Activated naive CD8-positive, alpha-beta T cell treated with anti-CD3 and anti-CD28 coated beads, Interleukin-2, amount 50 U/mL, for 16 hours (primary cell): ENCODE measurements around the gene YAF2.
"Not testable (repeated sequence)": the region's sequence is repeated elsewhere in the genome, so short reads cannot be mapped to it uniquely, and the experiment has no call there.

Experiments used
- DNase-seq: peaks from one replicate; pipeline ENCODE4 v3.0.0-alpha.2; 2020; ENCODE audit warnings: low read depth, low spot score

Gene YAF2

GRCh38 chr12:42255221-42255865 is 17.3 kb upstream of the YAF2 start:
- no peak for DNase-seq

- DNase-seq, result not testable (repeated sequence)
These were observed 14.6 kb upstream of the YAF2 start for GRCh38 chr12:42252645-42253044.

GRCh38 chr12:42249033-42249432 is 11.0 kb upstream of the YAF2 start:
- DNase-seq, result not testable (repeated sequence)

- no peak for DNase-seq
These were observed 2.2 kb upstream of the YAF2 start for GRCh38 chr12:42240131-42240750.

GRCh38 chr12:42237853-42238239 is 202 bp downstream of the YAF2 start:
- DNase-seq, result no peak

- DNase-seq, result peak; percentile 20
These were observed 796 bp downstream of the YAF2 start for GRCh38 chr12:42237052-42237852.

- DNase-seq, result no peak
These were observed 2.0 kb downstream of the YAF2 start for GRCh38 chr12:42236017-42236416.

GRCh38 chr12:42235426-42235825 is 2.6 kb downstream of the YAF2 start:
- DNase-seq, result no peak

DNA sequence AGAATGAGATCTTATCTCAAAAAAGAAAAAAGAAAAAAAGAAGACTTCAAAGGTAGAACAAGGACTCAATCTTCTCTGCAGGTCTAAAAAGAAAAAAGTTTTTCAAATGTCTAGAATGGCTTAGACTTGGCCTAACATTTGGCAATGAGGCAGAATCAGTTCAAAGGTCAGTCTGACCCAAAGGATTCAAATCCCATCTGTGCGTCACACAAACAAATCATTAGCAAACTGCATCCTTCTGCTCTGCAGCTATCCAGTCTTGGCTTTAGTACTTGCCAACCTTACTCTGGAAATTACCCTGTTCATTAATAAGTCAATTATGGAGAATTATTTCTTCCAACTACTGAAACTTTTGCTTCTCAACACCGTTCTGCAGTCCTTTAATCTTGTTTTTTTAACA is 3.1 kb downstream of the YAF2 start:
- DNase-seq, result no peak

DNA sequence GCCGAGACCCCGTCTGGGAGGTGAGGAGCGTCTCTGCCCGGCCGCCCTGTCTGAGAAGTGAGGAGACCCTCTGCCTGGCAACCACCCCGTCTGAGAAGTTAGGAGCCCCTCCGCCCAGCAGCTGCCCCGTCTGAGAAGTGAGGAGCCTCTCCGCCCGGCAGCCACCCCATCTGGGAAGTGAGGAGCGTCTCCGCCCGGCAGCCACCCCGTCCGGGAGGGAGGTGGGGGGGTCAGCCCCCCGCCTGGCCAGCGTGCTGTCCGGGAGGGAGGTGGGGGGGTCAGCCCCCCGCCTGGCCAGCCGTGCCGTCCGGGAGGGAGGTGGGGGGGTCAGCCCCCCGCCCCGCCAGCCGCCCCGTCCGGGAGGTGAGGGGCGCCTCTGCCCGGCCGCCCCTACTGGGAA is 10.5 kb downstream of the YAF2 start:
- DNase-seq, result not testable (repeated sequence)

- not testable (repeated sequence) for DNase-seq
These were observed 13.5 kb downstream of the YAF2 start for GRCh38 chr12:42224501-42224900.

DNA sequence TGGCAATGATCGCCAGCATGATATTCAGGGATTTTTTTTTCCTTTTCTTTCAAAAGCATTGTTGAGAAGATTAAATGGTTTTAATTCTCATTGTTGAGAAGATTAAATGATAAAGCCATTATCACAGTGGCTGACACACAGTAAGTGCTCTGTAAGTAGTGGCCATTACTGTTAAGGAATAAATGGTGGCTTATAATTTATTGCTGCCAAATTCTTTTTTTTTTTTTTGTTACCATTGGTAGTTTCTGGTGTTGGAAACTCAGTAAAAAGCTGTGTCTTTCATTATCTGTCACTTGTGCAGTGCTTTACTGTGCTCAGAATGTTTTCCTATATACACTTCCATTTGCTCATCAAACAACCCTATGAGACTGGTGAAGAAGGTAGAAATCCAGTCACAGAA is 15.3 kb downstream of the YAF2 start:
- DNase-seq, result no peak

DNA sequence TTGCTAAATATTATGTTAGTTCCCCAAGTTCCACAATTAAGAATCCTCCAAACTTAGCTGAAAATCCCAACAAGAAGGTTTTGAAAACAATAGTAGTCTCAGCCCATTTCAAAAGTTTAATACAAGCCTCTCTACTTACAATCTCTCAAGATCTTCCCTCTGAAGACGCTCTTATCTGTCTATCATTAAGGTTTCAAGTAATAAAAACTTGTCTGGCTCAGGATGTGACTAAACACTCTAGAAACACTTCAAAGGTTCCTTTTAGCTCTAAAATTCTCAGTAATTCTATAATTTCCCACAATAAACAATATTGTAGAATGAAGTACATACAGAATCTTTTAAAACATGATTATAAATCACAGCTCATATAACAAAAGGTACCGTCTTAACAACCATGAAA is 16.3 kb downstream of the YAF2 start:
- no peak for DNase-seq

GRCh38 chr12:42217656-42218055 is 20.4 kb downstream of the YAF2 start:
- no peak for DNase-seq

DNA sequence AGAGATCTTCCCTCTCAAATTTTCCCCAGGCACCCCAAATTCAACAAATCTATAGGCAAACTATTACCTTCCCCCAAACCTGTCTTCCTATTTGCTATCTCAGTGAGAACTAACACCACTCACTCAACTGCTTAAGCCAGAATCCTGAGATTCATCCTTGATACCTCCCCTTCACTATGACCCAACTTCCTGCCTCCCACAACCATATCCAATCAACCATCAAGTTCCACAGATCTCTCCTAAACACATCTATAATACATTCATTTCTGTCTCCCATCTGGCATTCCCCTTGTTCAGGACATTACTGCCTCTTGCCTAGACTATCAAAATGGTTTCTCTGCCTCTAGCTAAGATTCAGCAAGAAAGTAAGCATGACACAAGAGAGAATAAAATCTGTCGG is 21.3 kb downstream of the YAF2 start:
- DNase-seq, result no peak

GRCh38 chr12:42215759-42216158 is 22.3 kb downstream of the YAF2 start:
- DNase-seq, result not testable (repeated sequence)

DNA sequence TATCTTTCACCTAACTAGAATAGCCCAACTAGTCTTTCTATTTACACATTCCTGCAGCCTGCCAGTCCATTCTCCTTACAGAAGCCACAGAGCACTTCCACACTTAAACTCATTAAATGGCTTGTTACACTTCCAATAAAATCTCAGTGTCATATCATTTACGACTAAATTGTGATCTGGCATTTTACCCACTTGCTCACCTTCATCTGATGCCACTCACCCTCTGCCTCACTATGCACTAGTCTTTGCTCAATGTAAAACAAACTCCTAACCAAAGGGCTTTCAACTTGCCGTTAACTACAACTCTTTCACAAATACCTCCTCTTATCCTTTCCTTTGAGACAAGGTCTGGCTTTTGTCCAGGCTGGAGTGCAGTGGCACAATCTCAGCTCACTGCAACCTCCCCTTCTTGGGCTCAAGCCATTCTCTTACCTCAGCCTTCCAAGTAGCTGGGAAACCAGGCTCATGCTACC is 24.1 kb downstream of the YAF2 start:
- no peak for DNase-seq

DNA sequence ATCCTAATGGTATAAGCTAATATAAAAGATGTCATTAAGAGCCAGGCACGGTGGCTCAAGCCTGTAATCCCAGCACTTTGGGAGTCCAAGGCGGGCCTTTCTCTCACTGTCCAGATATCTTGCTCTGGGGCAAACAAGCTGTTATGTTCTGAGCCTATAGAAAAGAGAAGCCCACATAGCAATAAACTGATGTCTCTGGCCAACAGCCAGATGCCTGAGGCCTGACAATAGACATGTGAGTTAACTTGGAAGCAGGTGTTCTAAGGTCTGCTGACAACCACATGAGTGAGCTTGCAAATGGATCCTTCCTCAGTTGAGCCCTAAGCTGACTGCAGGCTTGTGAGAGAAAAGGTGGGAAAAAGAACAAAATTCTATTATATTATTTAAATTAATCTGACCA is 25.0 kb downstream of the YAF2 start:
- no peak for DNase-seq

DNA sequence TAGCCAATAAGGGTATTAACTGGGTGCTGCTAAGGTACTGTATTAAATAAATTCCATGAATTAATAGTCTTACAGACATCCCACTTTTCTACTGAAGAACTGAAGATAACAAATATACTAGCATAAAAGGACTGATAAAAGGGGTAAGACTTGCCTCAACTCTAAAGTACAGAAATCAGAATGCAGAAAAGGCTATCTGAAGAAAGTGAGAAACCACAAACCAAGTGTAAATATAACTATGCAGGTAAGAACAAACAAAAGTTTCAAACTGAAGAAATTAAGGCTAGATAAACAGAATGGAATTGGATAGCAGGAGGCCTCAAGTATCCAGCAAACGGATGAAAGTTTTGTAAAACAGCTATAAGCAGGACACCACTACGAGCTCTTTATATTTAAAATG is 29.5 kb downstream of the YAF2 start:
- DNase-seq, result no peak

- no peak for DNase-seq
These were observed 33.2 kb downstream of the YAF2 start for GRCh38 chr12:42204819-42205218.

DNA sequence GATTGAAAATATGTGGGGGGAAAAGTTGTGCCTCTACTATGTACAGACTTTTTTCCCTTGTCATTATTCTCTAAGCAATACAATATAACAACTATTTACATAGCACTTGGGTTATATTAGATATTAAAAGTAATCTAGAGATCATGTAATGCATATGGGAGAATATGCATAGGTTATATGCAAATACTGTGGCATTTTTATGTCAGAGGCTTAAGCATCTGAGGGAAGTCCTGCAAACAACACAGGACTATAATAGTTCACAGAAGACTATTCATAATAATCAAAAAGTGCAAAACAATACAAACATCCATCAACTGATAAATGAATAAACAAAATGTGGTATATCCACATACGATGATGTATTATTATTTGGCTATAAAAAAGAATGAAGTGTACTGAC is 33.7 kb downstream of the YAF2 start:
- no peak for DNase-seq

- DNase-seq, result no peak
These were observed 37.0 kb downstream of the YAF2 start for GRCh38 chr12:42201063-42201462.

DNA sequence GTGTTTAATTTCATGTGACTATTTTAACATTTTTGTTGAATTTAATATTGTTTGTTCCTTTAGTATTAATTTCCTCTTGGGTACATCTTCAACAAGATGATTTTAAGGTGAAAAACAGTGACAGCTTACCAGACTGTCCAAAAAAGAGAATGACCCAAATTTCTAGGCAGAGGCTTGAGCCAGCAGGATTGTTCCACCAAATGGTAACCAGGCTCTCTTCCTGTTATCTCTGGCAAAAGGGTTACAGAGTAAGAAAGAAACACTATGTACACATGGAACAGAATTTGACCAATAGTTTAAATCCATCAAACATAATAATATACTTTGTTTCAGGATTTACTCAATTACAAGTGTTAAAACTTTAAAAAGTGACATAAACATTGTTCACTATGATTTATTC is 39.0 kb downstream of the YAF2 start:
- no peak for DNase-seq
